GM06990 (cell line): ENCODE data around the gene RPS25.
"Not testable (repeated sequence)": the region's sequence is repeated elsewhere in the genome, so short reads cannot be mapped to it uniquely, and the experiment has no call there.

Experiments
- DNase-seq: peaks from one replicate; pipeline ENCODE4 v3.0.0-alpha.2; 2011; ENCODE audit not compliant: insufficient read length; ENCODE audit errors: extremely low read depth
- H3K27me3 ChIP-seq: replicated peaks from 2 replicates; pipeline ENCODE4 v1.6.0; 2011; ENCODE audit warnings: low read length; ENCODE audit not compliant: control insufficient read depth, insufficient read depth
- H3K36me3 ChIP-seq: 2 replicates; pipeline ENCODE4 v1.5.1; 2011; ENCODE audit warnings: low read length; ENCODE audit not compliant: control insufficient read depth, insufficient read depth
- H3K4me3 ChIP-seq: replicated peaks from 2 replicates; pipeline ENCODE4 v1.5.1; 2011; ENCODE audit warnings: low read depth, mild to moderate bottlenecking, control low read depth, low read length
- TF ChIP-seq, protein P1 (sequence below): IDR thresholded peaks from 2 replicates; pipeline ENCODE4 v1.5.1; 2011; ENCODE audit warnings: low read length, control low read depth, mild to moderate bottlenecking, inconsistent platforms; ENCODE audit not compliant: insufficient read depth, poor library complexity, severe bottlenecking

Gene RPS25

GRCh38 chr11:118973985-118974384, 44.2 kb downstream of the RPS25 start:
- no peaks in the 10 kb centered on the region for H3K36me3 ChIP-seq
- DNase-seq, result no peak
- TF ChIP-seq, protein P1, sequence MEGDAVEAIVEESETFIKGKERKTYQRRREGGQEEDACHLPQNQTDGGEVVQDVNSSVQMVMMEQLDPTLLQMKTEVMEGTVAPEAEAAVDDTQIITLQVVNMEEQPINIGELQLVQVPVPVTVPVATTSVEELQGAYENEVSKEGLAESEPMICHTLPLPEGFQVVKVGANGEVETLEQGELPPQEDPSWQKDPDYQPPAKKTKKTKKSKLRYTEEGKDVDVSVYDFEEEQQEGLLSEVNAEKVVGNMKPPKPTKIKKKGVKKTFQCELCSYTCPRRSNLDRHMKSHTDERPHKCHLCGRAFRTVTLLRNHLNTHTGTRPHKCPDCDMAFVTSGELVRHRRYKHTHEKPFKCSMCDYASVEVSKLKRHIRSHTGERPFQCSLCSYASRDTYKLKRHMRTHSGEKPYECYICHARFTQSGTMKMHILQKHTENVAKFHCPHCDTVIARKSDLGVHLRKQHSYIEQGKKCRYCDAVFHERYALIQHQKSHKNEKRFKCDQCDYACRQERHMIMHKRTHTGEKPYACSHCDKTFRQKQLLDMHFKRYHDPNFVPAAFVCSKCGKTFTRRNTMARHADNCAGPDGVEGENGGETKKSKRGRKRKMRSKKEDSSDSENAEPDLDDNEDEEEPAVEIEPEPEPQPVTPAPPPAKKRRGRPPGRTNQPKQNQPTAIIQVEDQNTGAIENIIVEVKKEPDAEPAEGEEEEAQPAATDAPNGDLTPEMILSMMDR, result no peak

DNA sequence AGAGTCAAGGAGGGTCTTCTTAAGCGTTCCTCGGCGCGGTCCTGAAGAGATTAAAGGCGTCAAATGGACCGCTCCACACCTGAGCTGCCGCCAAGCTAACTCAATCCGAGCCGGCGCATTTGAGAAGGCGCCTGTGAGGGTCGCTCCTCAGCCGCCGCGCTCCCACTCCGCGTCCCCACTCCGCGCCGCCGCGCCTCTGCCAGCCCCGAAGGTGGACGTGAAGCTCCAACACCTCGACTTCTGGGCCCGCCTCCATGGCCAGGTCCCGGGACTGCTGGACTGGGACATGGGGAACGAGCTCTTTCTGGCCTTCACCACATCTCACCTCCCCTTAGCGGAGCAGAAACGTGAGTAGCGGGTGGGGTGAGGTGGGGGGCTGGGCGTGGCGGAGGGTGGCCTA, 46.5 kb downstream of the RPS25 start, which contains the start of gene FOXR1:
Gene FOXR1, plus strand, starts transcription at position 116 of the 400 bp plus-strand sequence. Its CDS starts 171 bp downstream, at position 287.
- DNase-seq, result no peak
- TF ChIP-seq, protein P1, result no peak

More at GRCh38 chr11:118973985-118974384, 44.2 kb downstream of the RPS25 start:
- Histone ChIP-seq H3K27me3 (no peaks in the 10 kb centered on the region; the same call in 1 of the 2 replicates), H3K4me3 (no peak overlapping the region)

GRCh38 chr11:118969508-118969907, 48.6 kb downstream of the RPS25 start:
- not testable (repeated sequence) for H3K27me3 ChIP-seq, H3K36me3 ChIP-seq

More for the DNA sequence above, 46.5 kb downstream of the RPS25 start, which contains the start of gene FOXR1:
- Histone ChIP-seq H3K27me3 (no peaks in the 10 kb centered on the region), H3K36me3 (no peaks in the 10 kb centered on the region), H3K4me3 (no peak within 1 kb of the TSS)

More at GRCh38 chr11:118969508-118969907, 48.6 kb downstream of the RPS25 start:
- not testable (repeated sequence) for H3K4me3 ChIP-seq, DNase-seq
